HEK293 (cell line): Measurements from ENCODE around the gene CCDC136.

ENCODE experiments used
- FEZF1 ChIP-seq: fragments of 450-650 bp; formaldehyde crosslinking; IDR thresholded peaks from 2 replicates; pipeline ENCODE4 v1.5.1; 2016; ENCODE audit warnings: missing biosample characterization, missing genetic modification characterization
- GLI4 ChIP-seq: fragments of 450-650 bp; formaldehyde crosslinking; IDR thresholded peaks from 2 replicates; pipeline ENCODE4 v1.5.1; 2016; ENCODE audit warnings: missing biosample characterization, missing genetic modification characterization
- KLF1 ChIP-seq: fragments of 450-650 bp; formaldehyde crosslinking; IDR thresholded peaks from 2 replicates; pipeline ENCODE4 v1.5.1; 2016; ENCODE audit warnings: missing biosample characterization, missing genetic modification characterization
- KLF7 ChIP-seq: fragments of 450-650 bp; formaldehyde crosslinking; IDR thresholded peaks from 2 replicates; pipeline ENCODE4 v1.5.1; 2016; ENCODE audit warnings: missing biosample characterization, missing genetic modification characterization, borderline replicate concordance
- OVOL3 ChIP-seq: fragments of 450-650 bp; formaldehyde crosslinking; IDR thresholded peaks from 2 replicates; pipeline ENCODE4 v1.5.1; 2016; ENCODE audit warnings: missing biosample characterization, missing genetic modification characterization
- ZBTB17 ChIP-seq: fragments of 450-650 bp; formaldehyde crosslinking; IDR thresholded peaks from 2 replicates; pipeline ENCODE4 v1.5.1; 2016; ENCODE audit warnings: missing biosample characterization, missing genetic modification characterization
- ZBTB20 ChIP-seq: fragments of 450-650 bp; formaldehyde crosslinking; IDR thresholded peaks from 2 replicates; pipeline ENCODE4 v1.5.1; 2016; ENCODE audit warnings: missing biosample characterization, missing genetic modification characterization
- ZBTB8A ChIP-seq: fragments of 450-650 bp; formaldehyde crosslinking; IDR thresholded peaks from 2 replicates; pipeline ENCODE4 v1.5.1; 2016; ENCODE audit warnings: missing biosample characterization, missing genetic modification characterization
- ZIC2 ChIP-seq: fragments of 450-650 bp; formaldehyde crosslinking; IDR thresholded peaks from 2 replicates; pipeline ENCODE4 v1.5.1; 2016; ENCODE audit warnings: missing biosample characterization, missing genetic modification characterization
- ZNF174 ChIP-seq: fragments of 450-650 bp; formaldehyde crosslinking; IDR thresholded peaks from 2 replicates; pipeline ENCODE4 v1.5.0; 2017; ENCODE audit warnings: missing biosample characterization, mild to moderate bottlenecking, missing genetic modification characterization
- ZNF221 ChIP-seq: fragments of 450-650 bp; formaldehyde crosslinking; IDR thresholded peaks from 2 replicates; pipeline ENCODE4 v1.5.1; 2017; ENCODE audit warnings: missing biosample characterization, missing genetic modification characterization, borderline replicate concordance
- ZNF23 ChIP-seq: fragments of 450-650 bp; formaldehyde crosslinking; IDR thresholded peaks from 2 replicates; pipeline ENCODE4 v1.5.1; 2016; ENCODE audit warnings: missing biosample characterization, missing genetic modification characterization, borderline replicate concordance
- ZNF266 ChIP-seq: fragments of 450-650 bp; formaldehyde crosslinking; IDR thresholded peaks from 2 replicates; pipeline ENCODE4 v1.5.1; 2016; ENCODE audit warnings: missing biosample characterization, missing genetic modification characterization, low read depth
- ZNF302 ChIP-seq: fragments of 450-650 bp; formaldehyde crosslinking; IDR thresholded peaks from 2 replicates; pipeline ENCODE4 v1.5.1; 2016; ENCODE audit warnings: missing biosample characterization, missing genetic modification characterization, low read depth
- ZNF335 ChIP-seq: fragments of 450-650 bp; formaldehyde crosslinking; conservative IDR thresholded peaks from 2 replicates; pipeline ENCODE4 v1.5.1; 2016; ENCODE audit warnings: missing biosample characterization, missing genetic modification characterization
- ZNF501 ChIP-seq: fragments of 450-650 bp; formaldehyde crosslinking; IDR thresholded peaks from 2 replicates; pipeline ENCODE4 v1.5.1; 2016; ENCODE audit warnings: missing biosample characterization, missing genetic modification characterization
- ZNF521 ChIP-seq: fragments of 450-650 bp; formaldehyde crosslinking; IDR thresholded peaks from 2 replicates; pipeline ENCODE4 v1.5.1; 2017; ENCODE audit warnings: missing biosample characterization, mild to moderate bottlenecking, missing genetic modification characterization
- ZNF529 ChIP-seq: fragments of 450-650 bp; formaldehyde crosslinking; IDR thresholded peaks from 2 replicates; pipeline ENCODE4 v1.5.1; 2017; ENCODE audit warnings: missing genetic modification characterization, missing biosample characterization; ENCODE audit not compliant: insufficient replicate concordance
- ZNF600 ChIP-seq: fragments of 450-650 bp; formaldehyde crosslinking; IDR thresholded peaks from 2 replicates; pipeline ENCODE4 v1.5.1; 2016; ENCODE audit warnings: missing biosample characterization, missing genetic modification characterization
- ZNF664 ChIP-seq: fragments of 450-650 bp; formaldehyde crosslinking; IDR thresholded peaks from 2 replicates; pipeline ENCODE4 v1.5.1; 2016; ENCODE audit warnings: missing biosample characterization, missing genetic modification characterization
- ZNF701 ChIP-seq: fragments of 450-650 bp; formaldehyde crosslinking; IDR thresholded peaks from 2 replicates; pipeline ENCODE4 v1.5.1; 2016; ENCODE audit warnings: missing biosample characterization, missing genetic modification characterization
- ZNF830 ChIP-seq: fragments of 450-650 bp; IDR thresholded peaks from 2 replicates; pipeline ENCODE4 v1.5.0; 2018; ENCODE audit warnings: missing biosample characterization, missing genetic modification characterization, low read depth, mild to moderate bottlenecking, moderate library complexity
- ZNF837 ChIP-seq: fragments of 450-650 bp; formaldehyde crosslinking; IDR thresholded peaks from 2 replicates; pipeline ENCODE4 v1.5.1; 2016; ENCODE audit warnings: missing biosample characterization, missing genetic modification characterization
- ZSCAN23 ChIP-seq: fragments of 450-650 bp; formaldehyde crosslinking; IDR thresholded peaks from 2 replicates; pipeline ENCODE4 v1.5.1; 2016; ENCODE audit warnings: missing biosample characterization, missing genetic modification characterization
- ZSCAN30 ChIP-seq: fragments of 450-650 bp; IDR thresholded peaks from 2 replicates; pipeline ENCODE4 v1.5.1; 2018; ENCODE audit warnings: missing biosample characterization, mild to moderate bottlenecking, missing genetic modification characterization, moderate library complexity
- TF ChIP-seq, protein P1 (sequence below): fragments of 450-650 bp; formaldehyde crosslinking; IDR thresholded peaks from 2 replicates; pipeline ENCODE4 v1.5.1; 2016; ENCODE audit warnings: missing biosample characterization, missing genetic modification characterization
- TF ChIP-seq, protein P2 (sequence below): fragments of 450-650 bp; formaldehyde crosslinking; IDR thresholded peaks from 2 replicates; pipeline ENCODE4 v1.5.1; 2016; ENCODE audit warnings: missing biosample characterization, missing genetic modification characterization
- TF ChIP-seq, protein P3 (sequence below): fragments of 450-650 bp; formaldehyde crosslinking; IDR thresholded peaks from 2 replicates; pipeline ENCODE4 v1.5.1; 2016; ENCODE audit warnings: missing biosample characterization, missing genetic modification characterization
- TF ChIP-seq, protein P4 (sequence below): fragments of 450-650 bp; formaldehyde crosslinking; IDR thresholded peaks from 2 replicates; pipeline ENCODE4 v1.5.1; 2016; ENCODE audit warnings: missing biosample characterization, missing genetic modification characterization
- TF ChIP-seq, protein P5 (sequence below): fragments of 450-650 bp; formaldehyde crosslinking; IDR thresholded peaks from 2 replicates; pipeline ENCODE4 v1.5.1; 2016; ENCODE audit warnings: missing biosample characterization, missing genetic modification characterization
- TF ChIP-seq, protein P6 (sequence below): fragments of 450-650 bp; formaldehyde crosslinking; IDR thresholded peaks from 2 replicates; pipeline ENCODE4 v1.5.1; 2017; ENCODE audit warnings: missing biosample characterization, missing genetic modification characterization

Gene CCDC136

DNA sequence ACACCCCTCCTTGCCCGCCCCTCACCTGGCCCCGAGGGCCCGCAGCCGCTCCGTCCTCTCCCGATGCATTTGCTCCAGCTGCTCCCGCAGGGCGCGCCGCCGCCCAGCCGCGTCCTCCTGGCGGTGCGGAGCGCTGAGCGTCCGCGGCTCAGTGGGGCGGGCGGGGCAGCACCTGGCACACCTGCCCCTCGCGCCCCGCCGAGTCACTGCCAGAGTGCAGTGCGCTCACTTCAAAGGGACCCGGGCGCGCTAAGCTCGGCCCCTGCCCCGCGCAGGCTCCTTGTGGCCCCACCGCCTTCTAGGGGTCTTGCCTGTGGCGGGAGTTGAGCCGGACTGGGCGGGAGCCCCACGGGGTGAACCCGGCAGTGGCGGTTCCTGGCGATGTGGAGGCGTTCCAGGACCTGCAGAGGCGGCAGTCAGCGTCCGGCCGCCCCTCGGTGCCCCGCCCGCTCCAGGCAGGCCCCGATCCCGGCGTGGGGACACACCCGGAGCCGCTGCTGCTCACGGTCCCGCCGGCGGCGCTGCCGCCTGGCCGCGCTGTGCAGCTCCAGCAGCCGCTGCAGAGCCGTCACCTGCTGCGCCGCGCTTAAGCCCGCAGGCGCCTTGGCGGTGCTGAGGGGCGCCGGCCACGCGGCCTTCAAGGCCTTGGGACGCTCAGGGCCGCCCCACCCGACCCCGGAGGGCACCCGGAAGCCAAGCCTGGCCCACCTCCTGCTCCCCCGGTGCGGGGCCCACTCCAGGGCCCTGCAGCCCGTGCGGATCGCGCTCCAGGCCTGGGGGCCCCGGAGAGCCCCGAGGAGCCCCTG, 77.6 kb downstream of the CCDC136 start (continued):
- TF ChIP-seq, protein P1, sequence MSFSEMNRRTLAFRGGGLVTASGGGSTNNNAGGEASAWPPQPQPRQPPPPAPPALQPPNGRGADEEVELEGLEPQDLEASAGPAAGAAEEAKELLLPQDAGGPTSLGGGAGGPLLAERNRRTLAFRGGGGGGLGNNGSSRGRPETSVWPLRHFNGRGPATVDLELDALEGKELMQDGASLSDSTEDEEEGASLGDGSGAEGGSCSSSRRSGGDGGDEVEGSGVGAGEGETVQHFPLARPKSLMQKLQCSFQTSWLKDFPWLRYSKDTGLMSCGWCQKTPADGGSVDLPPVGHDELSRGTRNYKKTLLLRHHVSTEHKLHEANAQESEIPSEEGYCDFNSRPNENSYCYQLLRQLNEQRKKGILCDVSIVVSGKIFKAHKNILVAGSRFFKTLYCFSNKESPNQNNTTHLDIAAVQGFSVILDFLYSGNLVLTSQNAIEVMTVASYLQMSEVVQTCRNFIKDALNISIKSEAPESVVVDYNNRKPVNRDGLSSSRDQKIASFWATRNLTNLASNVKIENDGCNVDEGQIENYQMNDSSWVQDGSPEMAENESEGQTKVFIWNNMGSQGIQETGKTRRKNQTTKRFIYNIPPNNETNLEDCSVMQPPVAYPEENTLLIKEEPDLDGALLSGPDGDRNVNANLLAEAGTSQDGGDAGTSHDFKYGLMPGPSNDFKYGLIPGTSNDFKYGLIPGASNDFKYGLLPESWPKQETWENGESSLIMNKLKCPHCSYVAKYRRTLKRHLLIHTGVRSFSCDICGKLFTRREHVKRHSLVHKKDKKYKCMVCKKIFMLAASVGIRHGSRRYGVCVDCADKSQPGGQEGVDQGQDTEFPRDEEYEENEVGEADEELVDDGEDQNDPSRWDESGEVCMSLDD (tag by site-specific recombination) = peak; percentile 27; the same call in 1 of the 2 replicates
- TF ChIP-seq KLF7 = peak; percentile 26; the same call in 1 of the 2 replicates
- TF ChIP-seq ZBTB8A = peak; percentile 72
- TF ChIP-seq, protein P2, sequence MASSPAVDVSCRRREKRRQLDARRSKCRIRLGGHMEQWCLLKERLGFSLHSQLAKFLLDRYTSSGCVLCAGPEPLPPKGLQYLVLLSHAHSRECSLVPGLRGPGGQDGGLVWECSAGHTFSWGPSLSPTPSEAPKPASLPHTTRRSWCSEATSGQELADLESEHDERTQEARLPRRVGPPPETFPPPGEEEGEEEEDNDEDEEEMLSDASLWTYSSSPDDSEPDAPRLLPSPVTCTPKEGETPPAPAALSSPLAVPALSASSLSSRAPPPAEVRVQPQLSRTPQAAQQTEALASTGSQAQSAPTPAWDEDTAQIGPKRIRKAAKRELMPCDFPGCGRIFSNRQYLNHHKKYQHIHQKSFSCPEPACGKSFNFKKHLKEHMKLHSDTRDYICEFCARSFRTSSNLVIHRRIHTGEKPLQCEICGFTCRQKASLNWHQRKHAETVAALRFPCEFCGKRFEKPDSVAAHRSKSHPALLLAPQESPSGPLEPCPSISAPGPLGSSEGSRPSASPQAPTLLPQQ (tag by site-specific recombination) = peak; percentile 79
- peak; percentile 47; the same call in 1 of the 2 replicates for TF ChIP-seq ZBTB17 (tag by site-specific recombination)
- TF ChIP-seq, protein P3, sequence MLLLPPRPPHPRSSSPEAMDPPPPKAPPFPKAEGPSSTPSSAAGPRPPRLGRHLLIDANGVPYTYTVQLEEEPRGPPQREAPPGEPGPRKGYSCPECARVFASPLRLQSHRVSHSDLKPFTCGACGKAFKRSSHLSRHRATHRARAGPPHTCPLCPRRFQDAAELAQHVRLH = no peak
- TF ChIP-seq ZBTB20 (tag by site-specific recombination) = peak; percentile 84; the same call in 1 of the 2 replicates
- TF ChIP-seq, protein P4, sequence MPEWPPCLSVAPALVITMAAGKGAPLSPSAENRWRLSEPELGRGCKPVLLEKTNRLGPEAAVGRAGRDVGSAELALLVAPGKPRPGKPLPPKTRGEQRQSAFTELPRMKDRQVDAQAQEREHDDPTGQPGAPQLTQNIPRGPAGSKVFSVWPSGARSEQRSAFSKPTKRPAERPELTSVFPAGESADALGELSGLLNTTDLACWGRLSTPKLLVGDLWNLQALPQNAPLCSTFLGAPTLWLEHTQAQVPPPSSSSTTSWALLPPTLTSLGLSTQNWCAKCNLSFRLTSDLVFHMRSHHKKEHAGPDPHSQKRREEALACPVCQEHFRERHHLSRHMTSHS (tag by site-specific recombination) = no peak
- no peak for TF ChIP-seq ZNF23 (tag by site-specific recombination)
- TF ChIP-seq KLF1 (tag by site-specific recombination) = peak; percentile 78
- TF ChIP-seq ZNF521 = no peak
- no peak for TF ChIP-seq ZNF174
- TF ChIP-seq ZIC2 = peak; percentile 81
- no peak for TF ChIP-seq ZNF302 (tag by site-specific recombination)
- no peak for TF ChIP-seq ZNF664 (tag by site-specific recombination)
- TF ChIP-seq ZSCAN23 (tag by site-specific recombination) = no peak
- TF ChIP-seq OVOL3 (tag by site-specific recombination) = no peak
- no peak for TF ChIP-seq FEZF1 (tag by site-specific recombination)
- TF ChIP-seq, protein P5, sequence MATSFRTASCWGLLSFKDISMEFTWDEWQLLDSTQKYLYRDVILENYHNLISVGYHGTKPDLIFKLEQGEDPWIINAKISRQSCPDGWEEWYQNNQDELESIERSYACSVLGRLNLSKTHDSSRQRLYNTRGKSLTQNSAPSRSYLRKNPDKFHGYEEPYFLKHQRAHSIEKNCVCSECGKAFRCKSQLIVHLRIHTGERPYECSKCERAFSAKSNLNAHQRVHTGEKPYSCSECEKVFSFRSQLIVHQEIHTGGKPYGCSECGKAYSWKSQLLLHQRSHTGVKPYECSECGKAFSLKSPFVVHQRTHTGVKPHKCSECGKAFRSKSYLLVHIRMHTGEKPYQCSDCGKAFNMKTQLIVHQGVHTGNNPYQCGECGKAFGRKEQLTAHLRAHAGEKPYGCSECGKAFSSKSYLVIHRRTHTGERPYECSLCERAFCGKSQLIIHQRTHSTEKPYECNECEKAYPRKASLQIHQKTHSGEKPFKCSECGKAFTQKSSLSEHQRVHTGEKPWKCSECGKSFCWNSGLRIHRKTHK = no peak
- TF ChIP-seq, protein P6, sequence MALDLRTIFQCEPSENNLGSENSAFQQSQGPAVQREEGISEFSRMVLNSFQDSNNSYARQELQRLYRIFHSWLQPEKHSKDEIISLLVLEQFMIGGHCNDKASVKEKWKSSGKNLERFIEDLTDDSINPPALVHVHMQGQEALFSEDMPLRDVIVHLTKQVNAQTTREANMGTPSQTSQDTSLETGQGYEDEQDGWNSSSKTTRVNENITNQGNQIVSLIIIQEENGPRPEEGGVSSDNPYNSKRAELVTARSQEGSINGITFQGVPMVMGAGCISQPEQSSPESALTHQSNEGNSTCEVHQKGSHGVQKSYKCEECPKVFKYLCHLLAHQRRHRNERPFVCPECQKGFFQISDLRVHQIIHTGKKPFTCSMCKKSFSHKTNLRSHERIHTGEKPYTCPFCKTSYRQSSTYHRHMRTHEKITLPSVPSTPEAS (tag by site-specific recombination) = no peak
- no peak for TF ChIP-seq GLI4 (tag by site-specific recombination)
- TF ChIP-seq ZNF221 (tag by site-specific recombination) = no peak
- no peak for TF ChIP-seq ZNF529
- TF ChIP-seq ZNF837 (tag by site-specific recombination) = 0 out of 2 replicates have a peak, but pooled peaks have one; percentile 18
- TF ChIP-seq ZNF335 (tag by site-specific recombination) = peak; percentile 86
- TF ChIP-seq ZSCAN30 = peak; percentile 36; the same call in 1 of the 2 replicates
- no peak for TF ChIP-seq ZNF830
- TF ChIP-seq ZNF501 = 0 out of 2 replicates have a peak, but pooled peaks have one; percentile 17
- peak; percentile 89 for TF ChIP-seq ZNF600
- no peak for TF ChIP-seq ZNF701
- no peak for TF ChIP-seq ZNF266 (tag by site-specific recombination)
